GM12891 (cell line): ENCODE data around the gene MGMT.

Experiments
- DNase-seq: peaks from one replicate; pipeline ENCODE4 v3.0.0; 2011; ENCODE audit warnings: low spot score; ENCODE audit not compliant: insufficient read length
- FAIRE-seq: peaks from 2 replicates; lab custom pipeline; 2011; peaks lifted over from hg19 to GRCh38; lab: Jason Lieb, UNC
- PAX5 ChIP-seq: IDR thresholded peaks from 2 replicates; pipeline ENCODE4 v1.6.1; 2011; ENCODE audit warnings: low read length, moderate library complexity, mild to moderate bottlenecking; ENCODE audit not compliant: insufficient read depth, severe bottlenecking
- POLR2A ChIP-seq: IDR thresholded peaks from 2 replicates; pipeline ENCODE4 v1.6.1; 2011; ENCODE audit warnings: low read depth, low read length, control low read depth
- POLR2AphosphoS5 ChIP-seq: IDR thresholded peaks from 2 replicates; pipeline ENCODE4 v1.6.1; 2011; ENCODE audit warnings: low read depth, low read length, control low read depth
- POU2F2 ChIP-seq: IDR thresholded peaks from 2 replicates; pipeline ENCODE4 v1.6.1; 2011; ENCODE audit warnings: low read depth, mild to moderate bottlenecking, control low read depth, low read length, moderate library complexity
- SPI1 ChIP-seq: IDR thresholded peaks from 2 replicates; pipeline ENCODE4 v1.6.1; 2011; ENCODE audit warnings: low read depth, low read length, control low read depth
- TAF1 ChIP-seq: IDR thresholded peaks from 2 replicates; pipeline ENCODE4 v1.6.1; 2011; ENCODE audit warnings: low read depth, low read length, control low read depth

The MGMT gene

DNA sequence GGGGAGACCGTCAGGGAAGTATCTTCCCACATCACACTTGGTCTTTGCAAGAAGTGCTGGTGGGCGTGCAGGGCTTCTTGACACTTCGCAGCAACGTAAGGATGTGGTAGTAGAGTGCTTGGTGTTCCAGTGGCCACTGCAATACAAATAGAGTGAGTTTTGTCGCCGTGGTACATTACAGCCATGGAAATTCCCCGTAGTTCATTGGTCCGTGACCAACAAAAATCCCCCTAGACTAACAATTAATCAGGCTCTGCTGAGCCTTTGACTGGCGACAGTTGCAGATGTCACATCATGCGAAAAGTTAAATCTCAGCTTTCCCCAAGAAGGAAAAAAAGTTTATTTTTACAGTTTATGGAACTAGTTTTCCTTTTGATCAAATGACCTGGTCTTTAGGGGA, 134.7 kb downstream of the MGMT start:
- DNase-seq (no peak), FAIRE-seq (no peak)
- TF ChIP-seq POU2F2 (no peak), TAF1 (no peak), PAX5 (no peak), POLR2A (no peak), SPI1 (no peak), POLR2AphosphoS5 (no peak)

DNA sequence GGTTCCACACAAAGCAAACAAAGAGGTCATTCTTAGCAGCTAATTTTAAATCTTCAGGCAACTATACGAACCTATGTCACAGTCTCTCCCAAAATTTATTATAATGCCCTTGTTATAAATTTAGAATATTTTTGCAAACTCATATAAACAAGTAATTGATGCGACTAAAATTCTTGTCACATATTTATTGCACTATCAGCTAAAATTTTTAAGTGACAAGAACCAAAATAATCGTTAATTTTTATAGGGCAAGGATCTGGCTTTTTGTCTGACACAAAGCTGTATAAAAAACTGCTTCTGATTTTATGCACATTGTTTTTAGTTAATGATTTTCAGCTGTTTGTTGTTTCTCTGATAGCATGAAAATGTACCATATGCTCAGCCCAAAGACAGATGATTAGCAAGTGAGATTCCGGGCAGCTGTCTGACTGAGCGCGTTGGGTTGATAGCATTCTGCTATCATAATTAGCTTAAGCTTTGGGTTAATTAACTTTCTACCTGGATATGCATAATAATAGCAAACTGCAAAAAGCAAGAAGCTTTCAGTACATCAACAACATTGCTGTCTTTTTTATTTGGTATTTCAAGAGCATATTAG, 136.0 kb downstream of the MGMT start:
- TF ChIP-seq POLR2A (no peak), POLR2AphosphoS5 (no peak), TAF1 (no peak), SPI1 (no peak), POU2F2 (no peak), PAX5 (no peak)
- FAIRE-seq (no peak), DNase-seq (no peak)

DNA sequence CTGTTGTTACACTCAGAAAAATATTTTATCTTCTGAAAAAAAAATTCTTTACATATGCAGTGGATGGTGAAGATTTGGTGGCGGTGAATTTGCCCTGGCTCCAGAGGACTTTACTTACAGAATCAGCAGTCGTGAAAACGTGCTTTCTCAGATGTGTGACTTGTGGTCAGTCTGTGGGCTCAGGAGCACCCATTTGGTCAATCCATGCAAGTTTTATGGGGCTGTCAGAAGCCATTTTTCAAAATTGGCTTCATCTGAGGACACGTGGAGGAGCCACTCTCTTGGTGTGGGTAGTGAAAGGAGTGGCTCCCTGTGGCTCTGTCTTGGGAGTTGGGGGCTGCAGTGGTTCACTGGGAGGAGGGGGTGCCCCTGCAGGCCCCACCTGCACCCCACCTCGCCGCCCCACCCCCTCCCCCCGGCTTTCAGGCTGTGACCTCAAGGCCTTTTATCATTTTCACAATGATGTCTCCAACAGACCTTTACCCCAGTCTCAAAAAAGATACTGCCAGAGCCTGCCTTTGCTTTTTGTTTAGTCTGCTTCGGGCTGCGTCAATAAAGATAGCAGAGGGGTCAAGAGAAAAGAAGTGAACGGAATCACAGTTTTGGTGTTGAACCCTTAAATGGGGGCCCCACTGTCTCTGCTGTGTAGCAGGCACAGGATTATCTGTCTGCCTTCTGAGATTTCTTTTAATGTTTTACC, 137.4 kb downstream of the MGMT start:
- TF ChIP-seq POLR2AphosphoS5 = no peak
- TF ChIP-seq TAF1 = no peak
- no peak for TF ChIP-seq PAX5
- no peak for TF ChIP-seq POU2F2
- no peak for TF ChIP-seq SPI1
- TF ChIP-seq POLR2A = no peak
- FAIRE-seq (no peak), DNase-seq (no peak)

DNA sequence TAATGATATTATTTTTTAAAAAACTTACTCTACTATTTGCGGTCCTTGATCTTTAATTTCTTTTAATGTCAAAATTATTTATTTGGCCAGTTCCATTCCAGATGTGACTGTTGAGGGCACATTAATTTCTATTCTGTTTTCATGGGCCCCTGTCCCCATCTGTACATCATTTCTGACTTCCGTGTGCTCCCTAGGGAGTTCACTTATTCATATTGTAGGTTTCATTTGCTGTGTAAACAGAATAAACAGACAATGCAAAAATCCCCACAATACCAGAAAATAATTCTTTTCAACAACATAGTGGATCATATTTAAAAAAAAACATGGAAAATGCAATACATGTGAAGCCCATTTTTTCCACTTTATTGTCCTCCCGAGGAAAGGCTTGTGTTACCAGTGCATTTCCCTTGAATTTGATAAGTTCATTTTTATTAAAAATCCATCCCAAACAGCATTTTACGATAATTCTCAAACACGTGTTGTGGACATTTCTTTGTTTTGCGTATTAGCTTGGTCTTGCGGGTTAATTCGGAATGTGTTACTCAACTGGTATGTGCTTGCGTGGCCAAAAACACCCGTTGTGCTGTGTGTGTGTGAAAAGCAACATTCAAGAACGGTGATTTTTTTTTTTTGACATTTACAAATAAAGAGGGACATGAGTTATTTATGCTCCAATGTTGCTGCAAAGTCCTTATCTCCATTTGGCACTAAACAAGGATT, 138.4 kb downstream of the MGMT start:
- DNase-seq (no peak), FAIRE-seq (no peak)
- TF ChIP-seq POLR2AphosphoS5 = no peak
- TF ChIP-seq PAX5 = no peak
- no peak for TF ChIP-seq POLR2A
- no peak for TF ChIP-seq TAF1
- TF ChIP-seq SPI1 = no peak
- no peak for TF ChIP-seq POU2F2

DNA sequence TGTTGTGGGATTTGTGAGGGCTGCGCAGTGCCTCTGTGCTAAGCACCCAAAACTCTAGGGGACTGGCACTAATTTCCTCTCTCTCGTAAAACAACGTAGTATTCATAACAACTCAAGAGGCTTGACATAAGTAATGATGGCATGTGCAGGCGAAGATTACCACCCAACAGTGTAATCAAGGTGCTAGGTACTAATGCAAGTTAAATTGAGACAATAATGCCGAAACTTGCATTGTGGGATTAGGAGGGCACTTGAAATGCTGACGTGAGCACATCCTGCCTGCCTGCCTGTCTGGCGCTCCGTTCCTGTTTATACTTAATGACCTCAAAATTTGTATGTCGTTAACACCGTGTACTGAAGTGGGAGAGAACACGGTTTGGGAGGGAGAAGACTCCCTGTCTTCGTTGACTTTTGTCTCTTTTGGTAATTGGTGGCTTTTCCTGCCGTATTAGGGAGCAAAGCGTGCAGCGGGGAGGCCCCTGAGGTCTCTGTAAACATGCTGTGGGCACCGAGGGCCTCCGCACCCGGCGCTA, 139.0 kb downstream of the MGMT start:
- DNase-seq (no peak), FAIRE-seq (no peak)
- TF ChIP-seq POU2F2 = no peak
- TF ChIP-seq PAX5 = no peak
- no peak for TF ChIP-seq SPI1
- no peak for TF ChIP-seq TAF1
- no peak for TF ChIP-seq POLR2A
- TF ChIP-seq POLR2AphosphoS5 = no peak

DNA sequence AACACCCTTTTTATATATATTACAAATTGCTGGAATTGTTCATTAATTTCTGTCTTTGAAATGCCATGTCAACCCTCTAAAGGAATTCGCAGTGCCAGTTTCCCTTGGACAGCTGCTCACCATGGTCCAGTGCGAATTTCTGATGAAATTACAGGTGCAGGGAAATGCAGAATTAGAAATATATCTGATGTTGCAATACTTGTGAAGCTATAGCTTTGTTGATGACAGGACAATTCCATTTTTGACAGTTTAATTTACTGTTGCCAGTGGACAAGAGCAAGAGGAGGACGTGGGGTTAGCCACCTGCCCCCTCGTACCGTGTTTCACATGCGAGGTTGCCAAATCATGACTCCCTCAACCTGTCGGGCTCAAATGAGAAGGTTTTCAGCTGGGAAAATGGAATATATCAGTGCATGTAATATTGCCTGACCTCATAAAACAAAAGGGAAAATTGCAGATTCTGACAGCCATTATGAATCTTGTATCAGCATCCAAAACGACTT, 140.6 kb downstream of the MGMT start:
- no peak for FAIRE-seq
- TF ChIP-seq POLR2AphosphoS5 = no peak
- no peak for TF ChIP-seq PAX5
- TF ChIP-seq TAF1 = no peak
- no peak for TF ChIP-seq POLR2A
- TF ChIP-seq SPI1 = no peak
- TF ChIP-seq POU2F2 = no peak
- DNase-seq = no peak

DNA sequence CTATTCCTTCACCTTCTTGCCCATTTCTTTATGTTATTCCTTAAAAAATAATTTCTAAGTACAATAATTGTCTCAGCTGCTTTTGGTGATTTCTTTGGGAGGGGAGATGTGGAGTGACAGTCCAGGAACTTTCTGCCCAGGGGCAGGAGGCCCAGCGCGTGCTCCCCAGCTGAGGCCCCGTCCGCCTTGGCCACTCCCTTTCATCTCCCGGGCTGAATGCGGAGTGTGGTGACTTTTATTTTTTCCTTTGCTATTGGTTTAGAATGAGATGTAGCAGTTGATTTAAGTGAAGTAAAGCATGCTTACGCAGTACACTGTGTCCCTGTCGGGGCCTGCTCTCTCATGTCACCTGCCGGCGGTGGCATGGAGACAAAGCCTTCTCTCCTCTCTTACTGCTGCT, 141.6 kb downstream of the MGMT start:
- TF ChIP-seq POU2F2 (no peak), POLR2AphosphoS5 (no peak), POLR2A (no peak), TAF1 (no peak), PAX5 (no peak), SPI1 (no peak)
- FAIRE-seq = no peak
- no peak for DNase-seq

DNA sequence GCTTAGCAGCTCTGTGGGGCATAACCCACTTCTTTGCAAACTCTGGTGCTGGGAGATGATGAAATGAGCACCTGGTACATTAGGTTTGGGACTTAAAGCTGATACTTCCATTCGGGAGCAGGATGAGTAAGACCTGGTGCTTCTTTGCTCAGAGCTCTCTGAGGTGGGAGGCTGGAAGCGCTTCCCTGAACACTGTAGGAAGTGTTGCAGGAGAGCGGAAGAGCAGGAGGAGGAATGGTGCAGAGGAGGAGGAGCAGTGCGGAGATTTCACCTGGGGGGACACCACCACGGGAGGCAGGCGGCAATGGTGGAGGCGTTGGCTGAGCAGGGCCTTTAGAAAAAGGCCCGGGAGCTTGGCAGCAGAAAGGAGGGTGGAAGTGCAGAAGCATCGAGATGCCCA, 142.5 kb downstream of the MGMT start:
- DNase-seq (no peak), FAIRE-seq (no peak)
- TF ChIP-seq PAX5 = no peak
- TF ChIP-seq SPI1 = no peak
- no peak for TF ChIP-seq POLR2A
- no peak for TF ChIP-seq TAF1
- no peak for TF ChIP-seq POLR2AphosphoS5
- no peak for TF ChIP-seq POU2F2

DNA sequence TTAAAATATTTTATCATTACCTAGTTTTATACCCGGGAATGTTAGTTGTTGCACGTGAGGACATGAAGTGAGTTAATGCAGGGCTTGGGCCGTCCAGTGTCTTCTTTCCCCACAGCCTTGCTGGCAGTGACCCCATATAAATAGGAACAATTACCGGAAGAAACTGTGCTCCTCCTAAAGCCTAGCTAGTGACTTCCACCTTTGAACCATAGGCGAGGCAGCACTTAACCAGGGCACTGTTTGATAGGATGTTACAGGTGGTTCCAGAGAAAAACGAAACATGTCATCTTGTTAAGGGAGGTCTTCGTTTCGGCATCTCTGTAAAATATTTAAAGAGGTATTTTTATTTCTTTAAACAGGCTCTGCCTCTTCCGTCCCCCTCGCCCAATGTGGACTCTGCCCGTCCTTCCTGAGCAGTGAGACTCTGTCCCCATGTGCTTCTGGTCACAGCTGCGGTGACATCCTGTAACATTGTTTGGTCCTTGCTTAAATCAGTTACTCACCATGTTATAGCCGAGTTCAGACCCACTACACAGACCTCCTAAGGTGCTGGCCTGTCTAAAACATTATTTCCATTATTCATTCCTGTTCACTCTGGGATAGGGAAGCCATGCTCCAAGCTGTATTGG, 145.6 kb downstream of the MGMT start:
- FAIRE-seq (no peak), DNase-seq (no peak)
- TF ChIP-seq PAX5 (no peak), POLR2AphosphoS5 (no peak), SPI1 (no peak), TAF1 (no peak), POLR2A (no peak), POU2F2 (no peak)
